ENCODE data around the gene MMUT.

DNA sequence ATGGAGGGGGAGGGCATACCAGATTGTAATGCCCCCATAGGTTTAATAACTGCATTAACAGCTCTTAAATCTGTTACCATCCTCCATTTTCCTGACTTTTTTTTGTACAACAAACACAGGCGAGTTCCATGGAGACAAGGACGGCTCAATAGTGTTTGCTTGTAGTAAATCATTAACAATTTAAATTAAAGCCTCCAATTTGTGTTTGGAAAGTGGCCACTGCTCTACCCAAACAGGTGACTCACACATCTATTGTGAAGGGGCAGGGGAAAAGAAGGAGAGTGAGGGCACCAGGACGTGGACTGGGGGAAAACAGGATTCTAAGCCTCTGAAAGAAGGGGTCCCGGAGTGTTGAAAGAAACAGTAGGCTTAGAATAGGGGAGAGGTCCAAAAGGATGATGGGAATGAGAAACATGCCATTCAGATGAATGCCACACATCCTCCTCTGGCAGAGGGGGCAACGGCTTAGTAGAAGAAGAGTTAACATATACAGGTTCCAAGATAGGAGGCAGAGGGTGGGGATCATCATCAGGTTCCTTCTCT is 43.6 kb upstream of the MMUT start:
- TF ChIP-seq, protein P1, sequence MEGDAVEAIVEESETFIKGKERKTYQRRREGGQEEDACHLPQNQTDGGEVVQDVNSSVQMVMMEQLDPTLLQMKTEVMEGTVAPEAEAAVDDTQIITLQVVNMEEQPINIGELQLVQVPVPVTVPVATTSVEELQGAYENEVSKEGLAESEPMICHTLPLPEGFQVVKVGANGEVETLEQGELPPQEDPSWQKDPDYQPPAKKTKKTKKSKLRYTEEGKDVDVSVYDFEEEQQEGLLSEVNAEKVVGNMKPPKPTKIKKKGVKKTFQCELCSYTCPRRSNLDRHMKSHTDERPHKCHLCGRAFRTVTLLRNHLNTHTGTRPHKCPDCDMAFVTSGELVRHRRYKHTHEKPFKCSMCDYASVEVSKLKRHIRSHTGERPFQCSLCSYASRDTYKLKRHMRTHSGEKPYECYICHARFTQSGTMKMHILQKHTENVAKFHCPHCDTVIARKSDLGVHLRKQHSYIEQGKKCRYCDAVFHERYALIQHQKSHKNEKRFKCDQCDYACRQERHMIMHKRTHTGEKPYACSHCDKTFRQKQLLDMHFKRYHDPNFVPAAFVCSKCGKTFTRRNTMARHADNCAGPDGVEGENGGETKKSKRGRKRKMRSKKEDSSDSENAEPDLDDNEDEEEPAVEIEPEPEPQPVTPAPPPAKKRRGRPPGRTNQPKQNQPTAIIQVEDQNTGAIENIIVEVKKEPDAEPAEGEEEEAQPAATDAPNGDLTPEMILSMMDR (IDR thresholded peaks at IDR 0.05; ENCODE audit: insufficient read depth, low read length, poor library complexity, severe bottlenecking), result no peak
- TF ChIP-seq EZH2phosphoT487 (conservative IDR thresholded peaks at IDR 0.05; ENCODE audit: low read length), result no peak
